Measurements from ENCODE around the gene TESK2.
"Not testable (repeated sequence)": the region's sequence is repeated elsewhere in the genome, so short reads cannot be mapped to it uniquely, and the experiment has no call there.

The TESK2 gene

GRCh38 chr1:45510036-45510971 is 19.3 kb upstream of the TESK2 start:
- DNase-seq, result no peak

- DNase-seq, result no peak
Measured at GRCh38 chr1:45508295-45509151, 17.6 kb upstream of the TESK2 start.

GRCh38 chr1:45507893-45508292 is 16.9 kb upstream of the TESK2 start:
- no peak for DNase-seq

- DNase-seq, result no peak
Measured at GRCh38 chr1:45507195-45507594, 16.2 kb upstream of the TESK2 start.

GRCh38 chr1:45503462-45504360 is 12.7 kb upstream of the TESK2 start:
- no peak for DNase-seq

GRCh38 chr1:45501505-45501859 is 10.5 kb upstream of the TESK2 start:
- no peak for DNase-seq

GRCh38 chr1:45499415-45499769 is 8.4 kb upstream of the TESK2 start:
- no peak for DNase-seq

- DNase-seq, result no peak
Measured at GRCh38 chr1:45498279-45498678, 7.3 kb upstream of the TESK2 start.

- no peak for DNase-seq
Measured at GRCh38 chr1:45493116-45493697, 2.2 kb upstream of the TESK2 start.

- no peak for DNase-seq
Measured at GRCh38 chr1:45492691-45493090, 1.7 kb upstream of the TESK2 start.

- DNase-seq, result no peak
Measured at GRCh38 chr1:45491487-45492260, 711 bp upstream of the TESK2 start.

GRCh38 chr1:45490121-45490625 is 790 bp downstream of the TESK2 start:
- no peak for DNase-seq

- not testable (repeated sequence) for DNase-seq
Measured at GRCh38 chr1:45489379-45489778, 1.6 kb downstream of the TESK2 start.

GRCh38 chr1:45488666-45489377 is 2.1 kb downstream of the TESK2 start:
- no peak for DNase-seq

GRCh38 chr1:45485949-45486348 is 5.0 kb downstream of the TESK2 start:
- no peak for DNase-seq

GRCh38 chr1:45479039-45479748 is 11.8 kb downstream of the TESK2 start:
- no peak for DNase-seq

- DNase-seq, result no peak
Measured at GRCh38 chr1:45478121-45478814, 12.7 kb downstream of the TESK2 start.

- DNase-seq, result no peak
Measured at GRCh38 chr1:45477646-45478045, 13.3 kb downstream of the TESK2 start.

- DNase-seq, result not testable (repeated sequence)
Measured at GRCh38 chr1:45474194-45474593, 16.8 kb downstream of the TESK2 start.

Data from SIG-M5 (cell line).